SK-N-SH (cell line): ENCODE results near the gene NUDT13. TPM values are rescaled to one million over a fixed set of nuclear protein-coding genes. Genes with fewer than 3 reads are reported as not detected.

Experiments
- CTCF ChIA-PET: fragments of 300-600, 350-600 bp; formaldehyde crosslinking; extraction: SDS; loops from one replicate; lab custom pipeline; 2021; lab: Yijun Ruan, JAX
- POLR2A ChIA-PET: fragments of 350-600 bp; sonication (Branson Sonifier 250); formaldehyde crosslinking; extraction: SDS; loops from one replicate; lab custom pipeline; 2020; ENCODE audit warnings: antibody characterized with exemption, inconsistent platforms; lab: Yijun Ruan, JAX
- DNase-seq: peaks from one replicate; pipeline ENCODE4 v3.0.0; 2012
- H2AFZ ChIP-seq: fragments of 200-600 bp; sonication (generic); 2 replicates; pipeline ENCODE4 v1.8.1; 2016; ENCODE audit warnings: antibody characterized with exemption, mild to moderate bottlenecking, low read depth
- H3F3A ChIP-seq: fragments of 200-600 bp; sonication (generic); replicated peaks from 2 replicates; pipeline ENCODE3; 2016; ENCODE audit warnings: antibody characterized with exemption, mild to moderate bottlenecking; ENCODE audit not compliant: insufficient read depth
- H3K27ac ChIP-seq, 2 experiments: fragments of 200-500 bp in 1 of 2; fragments of 200-600 bp in 1 of 2; sonication (Bioruptor generic) in 1 of 2; sonication (generic), shearing (Covaris generic) in 1 of 2; 2 replicates each; pipeline versions ENCODE4 v1.5.1 to v1.6.1; 2014 to 2016; ENCODE audit warnings: low read depth in 2 of 2, inconsistent platforms in 1 of 2, low read length in 1 of 2, mild to moderate bottlenecking in 1 of 2, mixed read lengths in 1 of 2
- H3K27me3 ChIP-seq: fragments of 200-600 bp; sonication (generic), shearing (Covaris generic); 2 replicates; pipeline ENCODE4 v1.6.1; 2016; ENCODE audit warnings: mixed run types; ENCODE audit not compliant: insufficient read depth
- H3K36me3 ChIP-seq, 2 experiments: fragments of 200-500 bp in 1 of 2; fragments of 200-600 bp in 1 of 2; sonication (Bioruptor generic) in 1 of 2; sonication (generic) in 1 of 2; replicated peaks in 1 of 2; 2 replicates each; pipeline versions ENCODE3 to v1.5.1; 2014 to 2016; ENCODE audit warnings: low read length in 1 of 2, mild to moderate bottlenecking in 1 of 2; ENCODE audit not compliant: insufficient read depth in 2 of 2, control insufficient read depth in 1 of 2
- H3K4me1 ChIP-seq, 2 experiments: fragments of 200-500 bp in 1 of 2; fragments of 200-600 bp in 1 of 2; sonication (Bioruptor generic) in 1 of 2; sonication (generic), shearing (Covaris generic) in 1 of 2; 2 replicates each; pipeline versions ENCODE4 v1.5.1 to v1.6.1; 2014 to 2016; ENCODE audit warnings: low read depth in 1 of 2, low read length in 1 of 2, mixed run types in 1 of 2; ENCODE audit not compliant: insufficient read depth in 2 of 2, control insufficient read depth in 1 of 2
- H3K4me2 ChIP-seq: fragments of 200-600 bp; sonication (generic), shearing (Covaris generic); 2 replicates; pipeline ENCODE4 v1.6.1; 2017; ENCODE audit warnings: mixed run types
- H3K4me3 ChIP-seq, 2 experiments: fragments of 200-500 bp in 1 of 2; fragments of 200-600 bp in 1 of 2; sonication (Bioruptor generic) in 1 of 2; sonication (generic), shearing (Covaris generic) in 1 of 2; 2 replicates each; pipeline versions ENCODE4 v1.5.1 to v1.8.1; 2014 to 2016; ENCODE audit warnings: low read depth in 2 of 2, inconsistent platforms in 1 of 2, low read length in 1 of 2, mild to moderate bottlenecking in 1 of 2, mixed read lengths in 1 of 2, moderate library complexity in 1 of 2
- H3K79me2 ChIP-seq: fragments of 200-600 bp; sonication (generic); 2 replicates; pipeline ENCODE4 v1.8.1; 2017; ENCODE audit warnings: mild to moderate bottlenecking; ENCODE audit not compliant: insufficient read depth
- H3K9ac ChIP-seq: fragments of 200-600 bp; sonication (generic); 2 replicates; pipeline ENCODE4 v1.6.1; 2017; ENCODE audit warnings: mixed run types
- H3K9me2 ChIP-seq: fragments of 200-600 bp; sonication (generic); 2 replicates; pipeline ENCODE4 v1.6.1; 2017; ENCODE audit warnings: mixed run types
- H3K9me3 ChIP-seq: fragments of 200-600 bp; sonication (generic); 2 replicates; pipeline ENCODE4 v1.6.1; 2017; ENCODE audit warnings: mixed run types, mild to moderate bottlenecking, moderate library complexity
- H4K20me1 ChIP-seq: fragments of 200-600 bp; sonication (generic); 2 replicates; pipeline ENCODE4 v1.6.1; 2017; ENCODE audit warnings: mild to moderate bottlenecking, mixed run types; ENCODE audit not compliant: insufficient read depth
- CHD2 ChIP-seq: fragments of 150-350 bp; IDR thresholded peaks from 2 replicates; pipeline ENCODE4 v1.6.1; 2018; ENCODE audit warnings: low read length; ENCODE audit not compliant: partially characterized antibody
- ELF1 ChIP-seq: IDR thresholded peaks from 2 replicates; pipeline ENCODE4 v1.4.0; 2012
- EP300 ChIP-seq, 2 experiments: IDR thresholded peaks; 2 replicates each; pipeline versions ENCODE4 v1.4.0 to v1.6.1; 2012; ENCODE audit warnings: borderline replicate concordance in 1 of 2, low read depth in 1 of 2, low read length in 1 of 2
- FOSL2 ChIP-seq: IDR thresholded peaks from 2 replicates; pipeline ENCODE4 v1.4.0; 2012; ENCODE audit warnings: low read depth, mild to moderate bottlenecking, moderate library complexity, borderline replicate concordance
- FOXM1 ChIP-seq: IDR thresholded peaks from 2 replicates; pipeline ENCODE4 v1.4.0; 2012; ENCODE audit warnings: low read depth, mild to moderate bottlenecking
- GABPA ChIP-seq: IDR thresholded peaks from 2 replicates; pipeline ENCODE4 v1.4.0; 2012; ENCODE audit warnings: low read depth, mild to moderate bottlenecking
- JUND ChIP-seq: IDR thresholded peaks from 2 replicates; pipeline ENCODE4 v1.4.0; 2012
- MEF2A ChIP-seq: IDR thresholded peaks from 2 replicates; pipeline ENCODE4 v1.4.0; 2012; ENCODE audit warnings: low read depth, borderline replicate concordance
- MXI1 ChIP-seq: IDR thresholded peaks from 2 replicates; pipeline ENCODE4 v1.6.1; 2012; ENCODE audit warnings: mild to moderate bottlenecking, low read depth, low read length, improper control_type of control experiment
- NRF1 ChIP-seq: IDR thresholded peaks from 2 replicates; pipeline ENCODE4 v1.6.1; 2012; ENCODE audit warnings: low read depth, mild to moderate bottlenecking, low read length
- POLR2AphosphoS5 ChIP-seq: IDR thresholded peaks from 2 replicates; pipeline ENCODE4 v1.6.1; 2012; ENCODE audit warnings: low read depth, low read length
- RCOR1 ChIP-seq: fragments of 150-350 bp; IDR thresholded peaks from 2 replicates; pipeline ENCODE4 v1.6.1; 2017; ENCODE audit warnings: antibody characterized with exemption, low read length
- REST ChIP-seq: IDR thresholded peaks from 2 replicates; pipeline ENCODE4 v1.6.1; 2012; ENCODE audit warnings: mild to moderate bottlenecking, low read depth, low read length, moderate library complexity
- RFX5 ChIP-seq: IDR thresholded peaks from 2 replicates; pipeline ENCODE4 v1.6.1; 2012; ENCODE audit warnings: mild to moderate bottlenecking, improper control_type of control experiment, low read length
- RXRA ChIP-seq: IDR thresholded peaks from 2 replicates; pipeline ENCODE4 v1.4.0; 2012; ENCODE audit warnings: low read depth, mild to moderate bottlenecking, borderline replicate concordance
- SMC3 ChIP-seq: IDR thresholded peaks from 2 replicates; pipeline ENCODE4 v1.6.1; 2012; ENCODE audit warnings: low read depth, low read length, improper control_type of control experiment
- TCF12 ChIP-seq: IDR thresholded peaks from 2 replicates; pipeline ENCODE4 v1.4.0; 2012
- WGBS: methylation state at CpG from one replicate; pipeline ENCODE4 v1.1.6; 2017; ENCODE audit warnings: low lambda C conversion rate; 5-methylcytosine and 5-hydroxymethylcytosine counted together
- polyA plus RNA-seq, 3 experiments: library from polyadenylated mRNA; depleted of rRNA; stranded (reverse); fragments of >200 nt; gene quantifications; 2 replicates each; pipeline ENCODE4 v1.2.3, GENCODE V29; 2012
- TF ChIP-seq, protein P1 (sequence below): IDR thresholded peaks from 2 replicates; pipeline ENCODE4; 2012
- TF ChIP-seq, protein P2 (sequence below): IDR thresholded peaks from 2 replicates; pipeline ENCODE4 v1.4.0; 2012; ENCODE audit warnings: low read depth
- TF ChIP-seq, protein P3 (sequence below): fragments of 150-350 bp; IDR thresholded peaks from 2 replicates; pipeline ENCODE4 v1.6.1; 2017; ENCODE audit warnings: antibody characterized with exemption, low read length, low read depth, borderline replicate concordance

NUDT13 gene
- polyA plus RNA-seq, 1 of the 3 experiments (the other 2 are of a cell fraction) = 3.4 TPM

DNA sequence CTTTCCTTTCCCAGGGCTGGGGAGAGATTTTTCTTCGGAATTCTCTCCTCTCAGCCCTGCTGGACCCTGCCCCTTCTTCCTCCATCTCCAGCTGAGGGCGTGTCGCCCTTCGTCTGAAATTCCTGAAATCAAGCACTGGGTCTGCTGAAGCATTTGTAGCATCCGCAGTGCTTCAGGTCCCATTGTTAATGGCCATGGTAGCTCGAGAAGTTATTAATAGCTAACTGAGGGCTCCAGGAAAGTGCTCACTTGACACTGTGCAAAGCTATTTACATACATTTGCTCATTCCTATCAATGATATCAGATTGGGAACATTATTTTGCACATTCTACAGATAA lies 58.2 kb downstream of the NUDT13 start:
- TF ChIP-seq ELF1 (no peak), MEF2A (no peak), EP300 (IDR thresholded peaks at IDR 0.05; ENCODE audit: borderline replicate concordance in 1 of 2, low read depth in 1 of 2, low read length in 1 of 2) (no peak), CHD2 (no peak), GABPA (no peak), RFX5 (no peak), RXRA (no peak), JUND (no peak), SMC3 (no peak), RCOR1 (no peak)
- TF ChIP-seq, protein P1, sequence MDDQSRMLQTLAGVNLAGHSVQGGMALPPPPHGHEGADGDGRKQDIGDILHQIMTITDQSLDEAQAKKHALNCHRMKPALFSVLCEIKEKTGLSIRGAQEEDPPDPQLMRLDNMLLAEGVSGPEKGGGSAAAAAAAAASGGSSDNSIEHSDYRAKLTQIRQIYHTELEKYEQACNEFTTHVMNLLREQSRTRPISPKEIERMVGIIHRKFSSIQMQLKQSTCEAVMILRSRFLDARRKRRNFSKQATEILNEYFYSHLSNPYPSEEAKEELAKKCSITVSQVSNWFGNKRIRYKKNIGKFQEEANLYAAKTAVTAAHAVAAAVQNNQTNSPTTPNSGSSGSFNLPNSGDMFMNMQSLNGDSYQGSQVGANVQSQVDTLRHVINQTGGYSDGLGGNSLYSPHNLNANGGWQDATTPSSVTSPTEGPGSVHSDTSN = no peak
- TF ChIP-seq, protein P2, sequence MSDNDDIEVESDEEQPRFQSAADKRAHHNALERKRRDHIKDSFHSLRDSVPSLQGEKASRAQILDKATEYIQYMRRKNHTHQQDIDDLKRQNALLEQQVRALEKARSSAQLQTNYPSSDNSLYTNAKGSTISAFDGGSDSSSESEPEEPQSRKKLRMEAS = no peak
- TF ChIP-seq, protein P3, sequence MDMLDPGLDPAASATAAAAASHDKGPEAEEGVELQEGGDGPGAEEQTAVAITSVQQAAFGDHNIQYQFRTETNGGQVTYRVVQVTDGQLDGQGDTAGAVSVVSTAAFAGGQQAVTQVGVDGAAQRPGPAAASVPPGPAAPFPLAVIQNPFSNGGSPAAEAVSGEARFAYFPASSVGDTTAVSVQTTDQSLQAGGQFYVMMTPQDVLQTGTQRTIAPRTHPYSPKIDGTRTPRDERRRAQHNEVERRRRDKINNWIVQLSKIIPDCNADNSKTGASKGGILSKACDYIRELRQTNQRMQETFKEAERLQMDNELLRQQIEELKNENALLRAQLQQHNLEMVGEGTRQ = no peak
- H3K79me2 ChIP-seq = peaks cover 74% of the 10 kb centered on the region
- no peaks in the 10 kb centered on the region for H3K27me3 ChIP-seq

DNA sequence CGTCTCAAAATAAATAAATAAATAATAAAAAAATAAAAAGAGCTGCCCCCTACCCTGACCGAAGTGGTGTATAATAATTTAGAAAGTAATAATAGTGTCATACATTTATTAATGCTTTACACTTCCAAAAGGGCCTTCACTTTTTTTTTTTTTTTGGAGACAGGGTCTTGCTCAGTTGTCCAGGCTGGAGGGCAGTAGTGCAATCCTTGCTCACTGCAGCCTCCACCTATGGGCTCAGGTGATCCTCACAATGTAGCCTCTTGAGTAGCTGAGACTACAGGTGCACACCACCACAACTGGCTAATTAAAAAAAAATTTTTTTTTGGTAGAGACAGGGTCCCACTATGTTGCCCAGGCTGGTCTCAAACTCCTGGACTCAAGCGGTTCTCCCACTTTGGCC lies 59.1 kb downstream of the NUDT13 start:
- H3F3A ChIP-seq = peaks cover 9% of the 10 kb centered on the region
- no peak overlapping the region for H3K9ac ChIP-seq
- peak overlapping the region; percentile 64 to 83; a peak in 3 of 4 replicates for H3K4me3 ChIP-seq
- peaks cover 0 to 18% of the 10 kb centered on the region in 2 experiments for H3K36me3 ChIP-seq
- 62% methylated on average over 3 of the region's 3 CpGs for WGBS
- no peaks in the 10 kb centered on the region for H3K9me3 ChIP-seq
- no peak for TF ChIP-seq TCF12
- no peak for TF ChIP-seq SMC3
- no peak for TF ChIP-seq FOXM1
- no peak for TF ChIP-seq GABPA
- TF ChIP-seq REST = no peak
- TF ChIP-seq FOSL2 = no peak
- TF ChIP-seq NRF1 = no peak
- TF ChIP-seq, protein P1 = no peak
- TF ChIP-seq JUND = no peak
- no peak for TF ChIP-seq POLR2AphosphoS5
- no peak for TF ChIP-seq MXI1
- DNase-seq = no peak
- H3K79me2 ChIP-seq = peaks cover 67% of the 10 kb centered on the region
- no peak overlapping the region for H2AFZ ChIP-seq
- no peaks in the 10 kb centered on the region; a peak in 2 of 4 replicates for H3K4me1 ChIP-seq
- peak overlapping the region; percentile 78; the same call in 1 of the 2 replicates for H3K4me2 ChIP-seq
- ChIA-PET CTCF (interaction anchor here (0.8 to 2.3 kb wide), 4 partner anchors 10 to 29 kb away, joined by 3 to 15 read pairs (median 4); no protein-coding TSS in a partner anchor), POLR2A (interaction anchor here (1.5 kb wide), 1 partner anchor 59 kb away, joined by 7 read pairs; the partner anchor contains the start of gene NUDT13)
- no peaks in the 10 kb centered on the region for H3K27me3 ChIP-seq
- no peaks in the 10 kb centered on the region for H3K9me2 ChIP-seq
- no peaks in the 10 kb centered on the region; the same call in 1 of the 2 replicates for H4K20me1 ChIP-seq
- no peak overlapping the region; a peak in 1 of 4 replicates for H3K27ac ChIP-seq

More for the DNA sequence above, 58.2 kb downstream of the NUDT13 start:
- 2% methylated on average over 6 of the region's 6 CpGs for WGBS
- H3K4me3 ChIP-seq = peak overlapping the region; percentile 64 to 83
- peak overlapping the region; percentile 89 for H3K9ac ChIP-seq
- no peaks in the 10 kb centered on the region; a peak in 2 of 4 replicates for H3K4me1 ChIP-seq
- H4K20me1 ChIP-seq = peaks cover 4% of the 10 kb centered on the region
- CTCF ChIA-PET = interaction anchor here (0.9 to 2.3 kb wide), 5 partner anchors 9 to 74 kb away, joined by 3 to 15 read pairs (median 4); no protein-coding TSS in a partner anchor
- POLR2A ChIA-PET = interaction anchor here (1.5 kb wide), 1 partner anchor 58 kb away, joined by 7 read pairs; the partner anchor contains the start of gene NUDT13
- peak overlapping the region; percentile 85 to 93 for H3K27ac ChIP-seq
- H3K9me3 ChIP-seq = no peaks in the 10 kb centered on the region
- peaks cover 3 to 23% of the 10 kb centered on the region in 2 experiments for H3K36me3 ChIP-seq
- DNase-seq = no peak
- peak overlapping the region; percentile 78 for H3K4me2 ChIP-seq
- peak overlapping the region; percentile 77 for H2AFZ ChIP-seq
- H3F3A ChIP-seq = peaks cover 13% of the 10 kb centered on the region
- no peaks in the 10 kb centered on the region for H3K9me2 ChIP-seq
